ENCODE data around the gene SAAL1.
A peak's percentile ranks its signal among the peaks of the same experiment; 100 is the strongest.
"Not testable (repeated sequence)": the region's sequence is repeated elsewhere in the genome, so short reads cannot be mapped to it uniquely, and the experiment has no call there.

SAAL1 gene

GRCh38 chr11:18105802-18106574, at the start of gene SAAL1:
Gene SAAL1 (minus strand): TSS chr11:18106082. CDS start chr11:18106041, 41 bp downstream.
- H3K4me2 ChIP-seq: peak within 1 kb of the TSS; percentile 85
- peaks cover 19% of the 10 kb centered on the region for H3K4me1 ChIP-seq
- peak within 1 kb of the TSS; percentile 93 for H3K27ac ChIP-seq
- peak within 1 kb of the TSS; percentile 99 for H3K4me3 ChIP-seq
- peak within 1 kb of the TSS; percentile 96 for H3K9ac ChIP-seq
- H3K27me3 ChIP-seq: no peaks in the 10 kb centered on the region
- no peaks in the 10 kb centered on the region for H3K9me3 ChIP-seq
- no peak for TF ChIP-seq Cebpa-rat (IDR thresholded peaks at IDR 0.05)
- peaks cover 27% of the 10 kb centered on the region for H3K36me3 ChIP-seq
- peaks cover 7% of the 10 kb centered on the region; the same call in 1 of the 2 replicates for H4K20me1 ChIP-seq

GRCh38 chr11:18151581-18151980, 45.7 kb upstream of the SAAL1 start:
- H3K27ac ChIP-seq: no peak overlapping the region
- no peak overlapping the region for H3K4me2 ChIP-seq
- no peaks in the 10 kb centered on the region for H3K4me1 ChIP-seq
- H3K27me3 ChIP-seq: no peaks in the 10 kb centered on the region
- H3K9me3 ChIP-seq: no peaks in the 10 kb centered on the region; the same call in 1 of the 2 replicates
- TF ChIP-seq Cebpa-rat (IDR thresholded peaks at IDR 0.05): no peak
- H3K9ac ChIP-seq: no peak overlapping the region
- H3K4me3 ChIP-seq: no peak overlapping the region
- H4K20me1 ChIP-seq: no peaks in the 10 kb centered on the region
- H3K36me3 ChIP-seq: no peaks in the 10 kb centered on the region

- no peak overlapping the region for H3K9ac ChIP-seq
- no peaks in the 10 kb centered on the region for H3K36me3 ChIP-seq
- no peak for TF ChIP-seq Cebpa-rat (IDR thresholded peaks at IDR 0.05)
- no peaks in the 10 kb centered on the region; the same call in 1 of the 2 replicates for H3K9me3 ChIP-seq
- H3K4me3 ChIP-seq: no peak overlapping the region
- H3K4me2 ChIP-seq: no peak overlapping the region
- H3K27ac ChIP-seq: no peak overlapping the region
- H4K20me1 ChIP-seq: no peaks in the 10 kb centered on the region
- no peaks in the 10 kb centered on the region for H3K27me3 ChIP-seq
- H3K4me1 ChIP-seq: no peaks in the 10 kb centered on the region
Measured at GRCh38 chr11:18145837-18146236, 40.0 kb upstream of the SAAL1 start.

GRCh38 chr11:18145025-18145424, 39.1 kb upstream of the SAAL1 start:
- no peak overlapping the region for H3K4me3 ChIP-seq
- no peak overlapping the region for H3K9ac ChIP-seq
- H3K9me3 ChIP-seq: no peaks in the 10 kb centered on the region; the same call in 1 of the 2 replicates
- no peak overlapping the region for H3K4me2 ChIP-seq
- no peak for TF ChIP-seq Cebpa-rat (IDR thresholded peaks at IDR 0.05)
- H3K36me3 ChIP-seq: no peaks in the 10 kb centered on the region
- no peaks in the 10 kb centered on the region for H3K4me1 ChIP-seq
- H3K27ac ChIP-seq: no peak overlapping the region
- no peaks in the 10 kb centered on the region for H3K27me3 ChIP-seq
- H4K20me1 ChIP-seq: no peaks in the 10 kb centered on the region

GRCh38 chr11:18144243-18144642, 38.4 kb upstream of the SAAL1 start:
- no peaks in the 10 kb centered on the region for H4K20me1 ChIP-seq
- no peaks in the 10 kb centered on the region for H3K4me1 ChIP-seq
- H3K9me3 ChIP-seq: no peaks in the 10 kb centered on the region; the same call in 1 of the 2 replicates
- no peak overlapping the region for H3K4me3 ChIP-seq
- H3K36me3 ChIP-seq: no peaks in the 10 kb centered on the region
- no peak for TF ChIP-seq Cebpa-rat (IDR thresholded peaks at IDR 0.05)
- no peak overlapping the region for H3K4me2 ChIP-seq
- H3K9ac ChIP-seq: no peak overlapping the region
- no peak overlapping the region for H3K27ac ChIP-seq
- no peaks in the 10 kb centered on the region for H3K27me3 ChIP-seq

GRCh38 chr11:18140145-18140544, 34.3 kb upstream of the SAAL1 start:
- H3K27me3 ChIP-seq: no peaks in the 10 kb centered on the region
- H3K27ac ChIP-seq: no peak overlapping the region
- H3K9ac ChIP-seq: no peak overlapping the region
- no peaks in the 10 kb centered on the region for H3K36me3 ChIP-seq
- H3K9me3 ChIP-seq: no peaks in the 10 kb centered on the region
- no peaks in the 10 kb centered on the region for H3K4me1 ChIP-seq
- TF ChIP-seq Cebpa-rat (IDR thresholded peaks at IDR 0.05): no peak
- H3K4me3 ChIP-seq: no peak overlapping the region
- no peaks in the 10 kb centered on the region for H4K20me1 ChIP-seq
- no peak overlapping the region for H3K4me2 ChIP-seq

GRCh38 chr11:18137186-18137800, 31.4 kb upstream of the SAAL1 start:
- no peaks in the 10 kb centered on the region for H3K9me3 ChIP-seq
- H3K27ac ChIP-seq: no peak overlapping the region
- no peaks in the 10 kb centered on the region for H3K27me3 ChIP-seq
- no peak overlapping the region for H3K4me2 ChIP-seq
- no peaks in the 10 kb centered on the region for H3K36me3 ChIP-seq
- no peaks in the 10 kb centered on the region for H3K4me1 ChIP-seq
- no peak overlapping the region for H3K4me3 ChIP-seq
- H4K20me1 ChIP-seq: no peaks in the 10 kb centered on the region
- H3K9ac ChIP-seq: no peak overlapping the region
- TF ChIP-seq Cebpa-rat (IDR thresholded peaks at IDR 0.05): no peak

- Histone ChIP-seq H3K4me2 (no peak overlapping the region), H3K9me3 (no peaks in the 10 kb centered on the region), H3K27me3 (no peaks in the 10 kb centered on the region), H4K20me1 (no peaks in the 10 kb centered on the region), H3K4me3 (no peak overlapping the region), H3K4me1 (no peaks in the 10 kb centered on the region), H3K9ac (no peak overlapping the region), H3K36me3 (no peaks in the 10 kb centered on the region), H3K27ac (no peak overlapping the region)
- TF ChIP-seq Cebpa-rat (IDR thresholded peaks at IDR 0.05): no peak
Measured at GRCh38 chr11:18135308-18135707, 29.4 kb upstream of the SAAL1 start.

- Histone ChIP-seq H3K4me1 (no peaks in the 10 kb centered on the region), H3K4me3 (no peak within 1 kb of the TSS), H3K9me3 (peaks cover 8% of the 10 kb centered on the region; the same call in 1 of the 2 replicates), H3K27me3 (no peaks in the 10 kb centered on the region), H3K9ac (no peak within 1 kb of the TSS), H3K27ac (no peak within 1 kb of the TSS), H3K4me2 (no peak within 1 kb of the TSS), H3K36me3 (no peaks in the 10 kb centered on the region), H4K20me1 (no peaks in the 10 kb centered on the region)
- no peak for TF ChIP-seq Cebpa-rat (IDR thresholded peaks at IDR 0.05)
Measured at GRCh38 chr11:18132341-18132740, 26.5 kb upstream of the SAAL1 start, which contains the start of gene MRGPRX3. Gene MRGPRX3 (plus strand): TSS chr11:18132571. CDS start chr11:18137203, 4,632 bp downstream.

- H4K20me1 ChIP-seq, H3K27me3 ChIP-seq, H3K27ac ChIP-seq, H3K9me3 ChIP-seq, H3K4me1 ChIP-seq, H3K36me3 ChIP-seq, H3K9ac ChIP-seq, H3K4me3 ChIP-seq, H3K4me2 ChIP-seq: not testable (repeated sequence)
Measured at GRCh38 chr11:18131115-18131514, 25.2 kb upstream of the SAAL1 start.

GRCh38 chr11:18121331-18121828, 15.5 kb upstream of the SAAL1 start:
- not testable (repeated sequence) for H3K4me3 ChIP-seq, H3K9ac ChIP-seq

More at GRCh38 chr11:18121331-18121828, 15.5 kb upstream of the SAAL1 start:
- H3K27me3 ChIP-seq, H3K27ac ChIP-seq, H3K36me3 ChIP-seq, H4K20me1 ChIP-seq, H3K4me1 ChIP-seq, H3K4me2 ChIP-seq, H3K9me3 ChIP-seq: not testable (repeated sequence)
